Left lung (tissue), 10 donors: Measurements from ENCODE around the gene ANKDD1B. TPM values are rescaled to one million over a fixed set of nuclear protein-coding genes. Genes with fewer than 3 reads are reported as not detected.

Experiments used
- ATAC-seq: fragments of 200-7000 bp; cut with Tn5 transposase; one replicate; pipeline ENCODE4 v1.9.1; 2020; ENCODE audit warnings: moderate library complexity
- DNase-seq, 4 donors: peaks; one replicate each; pipeline ENCODE4 v3.0.0-alpha.2; 2013 to 2020
- H3K27ac ChIP-seq, 2 donors: fragments of 200-600 bp; sonication (generic) in 1 of 2; one replicate each; pipeline versions ENCODE4 v1.5.0 to v1.8.0; 2020 to 2021
- H3K27me3 ChIP-seq, 2 donors: fragments of 200-600 bp; sonication (generic) in 1 of 2; one replicate each; pipeline versions ENCODE4 v1.5.0 to v1.8.0; 2020 to 2021
- H3K36me3 ChIP-seq, 2 donors: fragments of 200-600 bp; sonication (generic) in 1 of 2; one replicate each; pipeline versions ENCODE4 v1.5.0 to v1.8.0; 2020 to 2021
- H3K4me1 ChIP-seq, 2 donors: fragments of 200-600 bp; one replicate each; pipeline ENCODE4 v1.8.0; 2021
- H3K4me3 ChIP-seq, 2 donors: fragments of 200-600 bp; sonication (generic) in 1 of 2; one replicate each; pipeline versions ENCODE4 v1.5.0 to v1.8.0; 2020 to 2021; ENCODE audit warnings: mild to moderate bottlenecking in 1 of 2
- H3K9me3 ChIP-seq, 2 donors: fragments of 200-600 bp; sonication (generic) in 1 of 2; one replicate each; pipeline versions ENCODE4 v1.5.0 to v1.8.0; 2020 to 2021
- CTCF ChIP-seq, 2 donors: fragments of 200-600 bp; sonication (generic) in 1 of 2; IDR thresholded peaks; one replicate each; pipeline versions ENCODE4 v1.5.0 to v1.8.0; 2021; ENCODE audit warnings: antibody characterized with exemption in 2 of 2
- intact Hi-C, 2 donors: fragments of 100-400 bp; cut with DNase I; formaldehyde crosslinking; loops; one replicate each; pipeline versions ENCODE4 v1.11.2 to v1.14.2; 2022
- polyA plus RNA-seq, 6 donors: library from polyadenylated mRNA; unstranded; fragments of 120-200 nt; gene quantifications; one replicate each; pipeline ENCODE4 v1.2.1, GENCODE V29; 2013; ENCODE audit not compliant: insufficient read length in 6 of 6
- total RNA-seq, 2 donors: library from RNA; stranded (reverse); fragmentation: NEBNext Ultra II Directional; extraction: Animal tissue kit (Norgen Biotek cat#: 25700); gene quantifications; one replicate each; pipeline ENCODE4 v1.2.1, GENCODE V29; 2021
- donor health status: DM: no; HTN: yes; CAD: no.
- donor health status: DM: no; HTN: no; CAD: no.

Gene ANKDD1B
- total and polyA plus RNA-seq, 8 donors = 3.0 to 4.9 (median 4.3) TPM

DNA sequence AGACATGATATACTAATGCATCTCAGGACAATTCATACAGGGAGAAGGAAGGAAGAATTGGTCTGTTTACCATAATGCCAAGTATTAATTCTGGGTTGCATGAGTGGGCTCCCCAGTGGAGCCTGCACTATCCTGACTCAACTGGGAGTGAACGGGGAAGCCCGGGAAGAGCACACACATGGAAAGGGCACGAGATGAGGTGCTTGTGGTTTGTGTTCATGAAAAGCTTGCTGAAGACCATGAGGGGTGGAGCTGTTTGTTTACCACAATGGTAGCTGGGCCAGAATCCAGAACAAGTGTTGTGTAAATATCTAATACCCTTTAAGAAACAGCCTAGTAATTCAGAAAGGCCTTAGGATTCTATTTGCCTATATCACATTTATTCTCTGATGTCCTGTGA is 61.4 kb downstream of the ANKDD1B start:
- H3K36me3 ChIP-seq = peaks cover 0 to 44% of the 10 kb centered on the region in 2 donors
- no peaks in the 10 kb centered on the region for H3K27me3 ChIP-seq
- no peak overlapping the region for H3K27ac ChIP-seq
- no peak overlapping the region for H3K4me3 ChIP-seq
- peak in 1 of 4 donors; percentile 41 for DNase-seq
- H3K9me3 ChIP-seq = no peaks in the 10 kb centered on the region
- ATAC-seq = no peak
- TF ChIP-seq CTCF (IDR thresholded peaks at IDR 0.05) = no peak
- intact Hi-C loops = no loop called here
- peaks cover 0 to 23% of the 10 kb centered on the region in 2 donors for H3K4me1 ChIP-seq

- H3K27ac ChIP-seq = no peak overlapping the region
- no peak overlapping the region for H3K4me3 ChIP-seq
- DNase-seq (no peak), ATAC-seq (no peak)
- H3K4me1 ChIP-seq = no peaks in the 10 kb centered on the region
- no peak for TF ChIP-seq CTCF (IDR thresholded peaks at IDR 0.05)
- no peaks in the 10 kb centered on the region for H3K9me3 ChIP-seq
- H3K36me3 ChIP-seq = peaks cover 0 to 44% of the 10 kb centered on the region in 2 donors
- H3K27me3 ChIP-seq = no peaks in the 10 kb centered on the region
- intact Hi-C loops = no loop called here
Measured at GRCh38 chr5:75675783-75676182, 64.5 kb downstream of the ANKDD1B start.

DNA sequence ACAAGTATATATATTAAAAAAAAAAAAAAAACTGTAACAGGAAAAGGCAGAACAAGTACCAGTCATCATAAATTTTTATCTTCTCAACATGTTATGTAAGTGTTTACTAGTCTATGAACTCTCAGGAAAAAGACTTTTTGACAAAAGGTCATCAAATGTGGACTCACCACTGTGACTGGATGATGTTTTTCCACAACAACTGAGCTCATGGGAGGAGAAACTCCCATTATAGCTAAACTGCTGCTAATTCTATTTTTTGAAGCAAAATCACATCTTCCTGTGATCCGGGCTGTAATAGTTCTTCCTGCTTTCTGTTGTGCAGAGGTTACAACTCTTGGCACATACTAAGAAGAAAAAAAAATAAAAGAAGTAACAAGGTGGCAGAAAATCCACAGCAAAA is 66.4 kb downstream of the ANKDD1B start:
- Histone ChIP-seq H3K27ac (no peak overlapping the region), H3K9me3 (no peaks in the 10 kb centered on the region), H3K36me3 (peaks cover 0 to 38% of the 10 kb centered on the region in 2 donors), H3K4me3 (no peak overlapping the region), H3K4me1 (no peaks in the 10 kb centered on the region), H3K27me3 (no peaks in the 10 kb centered on the region)
- DNase-seq = no peak
- no peak for ATAC-seq
- intact Hi-C loops = no loop called here
- TF ChIP-seq CTCF (IDR thresholded peaks at IDR 0.05) = no peak

GRCh38 chr5:75678155-75678554 is 66.9 kb downstream of the ANKDD1B start:
- Histone ChIP-seq H3K36me3 (peaks cover 0 to 37% of the 10 kb centered on the region in 2 donors), H3K9me3 (no peaks in the 10 kb centered on the region), H3K4me1 (no peaks in the 10 kb centered on the region), H3K4me3 (no peak overlapping the region), H3K27me3 (no peaks in the 10 kb centered on the region), H3K27ac (no peak overlapping the region)
- intact Hi-C loops = no loop called here
- DNase-seq = no peak
- ATAC-seq = no peak
- TF ChIP-seq CTCF (IDR thresholded peaks at IDR 0.05) = no peak

DNA sequence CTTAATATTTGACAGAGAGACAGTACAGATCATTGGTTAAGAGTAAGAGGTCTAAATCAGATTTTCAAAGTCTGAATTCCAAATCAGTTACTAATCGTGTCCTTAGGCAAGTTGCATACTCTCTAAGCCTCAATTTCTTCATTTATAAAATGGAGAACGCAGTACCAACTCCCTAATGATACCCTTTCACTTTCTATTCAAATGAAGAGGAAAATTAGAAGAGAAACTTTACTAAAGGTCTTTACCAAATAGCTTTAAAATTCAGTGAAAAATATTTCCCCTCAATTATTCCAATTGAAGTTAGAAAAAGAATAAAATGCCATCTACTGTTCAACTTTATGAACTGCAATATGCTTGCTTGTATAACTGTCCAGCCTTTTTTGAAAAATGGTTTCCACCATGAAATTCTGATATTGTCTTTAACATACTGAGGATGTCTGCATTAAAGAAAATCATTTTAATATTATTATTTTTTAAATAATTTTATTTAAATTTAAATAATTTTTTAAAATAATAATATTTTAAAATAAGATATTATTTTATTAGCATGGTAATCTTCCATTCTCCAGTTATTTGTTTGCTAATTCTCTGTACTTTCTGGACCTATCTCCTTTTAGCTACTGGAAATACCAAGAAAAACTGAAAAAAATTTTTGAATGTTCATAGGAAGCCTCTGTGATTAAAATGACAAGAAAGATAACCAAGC is 70.0 kb downstream of the ANKDD1B start:
- ATAC-seq (peak; percentile 71), DNase-seq (peak in 1 of 4 donors; percentile 45)
- Histone ChIP-seq H3K9me3 (no peaks in the 10 kb centered on the region), H3K4me3 (no peak overlapping the region), H3K27me3 (no peaks in the 10 kb centered on the region), H3K27ac (no peak overlapping the region), H3K4me1 (no peaks in the 10 kb centered on the region), H3K36me3 (peaks cover 0 to 31% of the 10 kb centered on the region in 2 donors)
- intact Hi-C loops = no loop called here
- TF ChIP-seq CTCF (IDR thresholded peaks at IDR 0.05) = peak; percentile 60 to 74
